HTR-8/SVneo (cell line): ENCODE measurements around the gene CCDC33.
A peak's percentile ranks its signal among the peaks of the same experiment; 100 is the strongest.
"Not testable (repeated sequence)": the region's sequence is repeated elsewhere in the genome, so short reads cannot be mapped to it uniquely, and the experiment has no call there.

Experiments used
- DNase-seq: peaks from one replicate; pipeline ENCODE4 v3.0.0; 2011; ENCODE audit warnings: low spot score, mixed read lengths; ENCODE audit not compliant: insufficient read length
- FAIRE-seq: peaks from 2 replicates; lab custom pipeline; 2011; peaks lifted over from hg19 to GRCh38; lab: Jason Lieb, UNC

CCDC33 gene

GRCh38 chr15:74350295-74351275 is 114.5 kb downstream of the CCDC33 start:
- no peak for FAIRE-seq
- DNase-seq = no peak

GRCh38 chr15:74351670-74352069 is 115.5 kb downstream of the CCDC33 start:
- FAIRE-seq (no peak), DNase-seq (no peak)

- FAIRE-seq (no peak), DNase-seq (no peak)
These were observed 116.3 kb downstream of the CCDC33 start for GRCh38 chr15:74352393-74352910.

- not testable (repeated sequence) for FAIRE-seq, DNase-seq
These were observed 117.9 kb downstream of the CCDC33 start for GRCh38 chr15:74353992-74354391.

GRCh38 chr15:74356050-74356449 is 119.9 kb downstream of the CCDC33 start:
- not testable (repeated sequence) for FAIRE-seq

GRCh38 chr15:74357514-74357913 is 121.4 kb downstream of the CCDC33 start:
- not testable (repeated sequence) for FAIRE-seq, DNase-seq

More at GRCh38 chr15:74356050-74356449, 119.9 kb downstream of the CCDC33 start:
- not testable (repeated sequence) for DNase-seq

- DNase-seq, FAIRE-seq: not testable (repeated sequence)
These were observed 123.2 kb downstream of the CCDC33 start for GRCh38 chr15:74359376-74359775.

- FAIRE-seq, DNase-seq: not testable (repeated sequence)
These were observed 124.7 kb downstream of the CCDC33 start for GRCh38 chr15:74360855-74361254.

GRCh38 chr15:74362482-74362881 is 126.4 kb downstream of the CCDC33 start:
- FAIRE-seq (no peak), DNase-seq (no peak)

GRCh38 chr15:74364936-74365597 is 128.9 kb downstream of the CCDC33 start:
- DNase-seq (no peak), FAIRE-seq (no peak)

GRCh38 chr15:74365598-74366445 is 129.7 kb downstream of the CCDC33 start:
- DNase-seq (no peak), FAIRE-seq (peak; percentile 20)

GRCh38 chr15:74367296-74367854 is 131.2 kb downstream of the CCDC33 start, which contains the start of gene CYP11A1:
Gene CYP11A1 (minus strand): TSS chr15:74367646. CDS start chr15:74367585, 61 bp downstream.
- DNase-seq (no peak), FAIRE-seq (no peak)

GRCh38 chr15:74368121-74368520 is 132.0 kb downstream of the CCDC33 start:
- no peak for FAIRE-seq

GRCh38 chr15:74369084-74369745 is 133.1 kb downstream of the CCDC33 start:
- DNase-seq = no peak
- FAIRE-seq = no peak

More at GRCh38 chr15:74368121-74368520, 132.0 kb downstream of the CCDC33 start:
- DNase-seq = no peak

- no peak for FAIRE-seq
- DNase-seq = no peak
These were observed 133.6 kb downstream of the CCDC33 start for GRCh38 chr15:74369756-74370155.

- FAIRE-seq (no peak), DNase-seq (no peak)
These were observed 134.3 kb downstream of the CCDC33 start for GRCh38 chr15:74370471-74370870.

- DNase-seq (no peak), FAIRE-seq (no peak)
These were observed 137.0 kb downstream of the CCDC33 start for GRCh38 chr15:74373056-74373650.
